Endodermal cell (in vitro differentiated cells): ENCODE results near the gene ARHGAP26. TPM values are rescaled to one million over a fixed set of nuclear protein-coding genes. Genes with fewer than 3 reads are reported as not detected.
A peak's percentile ranks its signal among the peaks of the same experiment; 100 is the strongest.

Experiments
- DNase-seq: peaks from one replicate; pipeline ENCODE4 v3.0.0-alpha.2; 2017
- H3K27ac ChIP-seq: 2 replicates; pipeline ENCODE4 v1.5.1; 2013; ENCODE audit warnings: mild to moderate bottlenecking, low read depth, low read length, moderate library complexity
- H3K27me3 ChIP-seq: 2 replicates; pipeline ENCODE4 v1.6.1; 2013; ENCODE audit warnings: mild to moderate bottlenecking, low read length, moderate library complexity; ENCODE audit not compliant: insufficient read depth, control insufficient read depth, poor library complexity, severe bottlenecking
- H3K36me3 ChIP-seq: 2 replicates; pipeline ENCODE4 v1.7.0; 2013; ENCODE audit warnings: mild to moderate bottlenecking, low read length, moderate library complexity; ENCODE audit not compliant: control insufficient read depth, insufficient read depth
- H3K4me1 ChIP-seq: one replicate; pipeline ENCODE4 v1.7.0; 2013; ENCODE audit warnings: low read length; ENCODE audit not compliant: control insufficient read depth, insufficient read depth
- H3K4me3 ChIP-seq: 2 replicates; pipeline ENCODE4 v1.5.1; 2013; ENCODE audit warnings: mild to moderate bottlenecking, low read length, moderate library complexity
- H3K9ac ChIP-seq: 2 replicates; pipeline ENCODE4 v1.6.1; 2013; ENCODE audit warnings: mild to moderate bottlenecking, low read length, moderate library complexity; ENCODE audit not compliant: poor library complexity, severe bottlenecking; ENCODE audit errors: extremely low read depth
- H3K9me3 ChIP-seq: 2 replicates; pipeline ENCODE4 v1.6.1; 2013; ENCODE audit warnings: mild to moderate bottlenecking, low read length, moderate library complexity; ENCODE audit not compliant: control insufficient read depth
- H3K27ac Mint-ChIP-seq: 2 replicates; pipeline ENCODE4 v1.8.0; 2020; ENCODE audit warnings: mixed read lengths
- H3K27me3 Mint-ChIP-seq: 2 replicates; pipeline ENCODE4 v1.8.0; 2021; ENCODE audit warnings: mild to moderate bottlenecking, mixed read lengths; ENCODE audit not compliant: insufficient read depth
- H3K36me3 Mint-ChIP-seq: 2 replicates; pipeline ENCODE4 v1.8.0; 2020; ENCODE audit warnings: low read depth, mixed read lengths
- H3K4me1 Mint-ChIP-seq: 2 replicates; pipeline ENCODE4 v1.8.0; 2020; ENCODE audit warnings: mixed read lengths
- H3K4me3 Mint-ChIP-seq: 2 replicates; pipeline ENCODE4 v1.8.0; 2020; ENCODE audit warnings: mild to moderate bottlenecking, moderate library complexity, mixed read lengths
- H3K9me3 Mint-ChIP-seq: 2 replicates; pipeline ENCODE4 v1.8.0; 2020; ENCODE audit warnings: mild to moderate bottlenecking, mixed read lengths
- CTCF ChIP-seq: fragments of 200-600 bp; sonication (generic); conservative IDR thresholded peaks from 2 replicates; pipeline ENCODE4 v1.5.0; 2021; ENCODE audit warnings: antibody characterized with exemption, mild to moderate bottlenecking
- WGBS, 2 experiments: methylation state at CpG; one replicate each; pipeline versions ENCODE4 v1.1.5 to v1.1.7; 2013; ENCODE audit warnings: missing lambda C conversion rate in 2 of 2, mixed read lengths in 1 of 2; ENCODE audit not compliant: insufficient coverage in 1 of 2, insufficient read length in 1 of 2; 5-methylcytosine and 5-hydroxymethylcytosine counted together
- total RNA-seq, 2 donors: library from RNA; stranded (reverse); fragmentation: NEBNext Ultra II Directional in 1 of 2; extraction: Animal tissue kit (Norgen Biotek cat#: 25700) in 1 of 2; gene quantifications; 2 replicates in 1 of 2; 3 replicates in 1 of 2; pipeline ENCODE4 v1.2.1, GENCODE V29; 2021

ARHGAP26 gene
- total RNA-seq, 2 donors from 2014 or later = 49.2 to 60.5 TPM

GRCh38 chr5:142823806-142824205, 53.6 kb downstream of the ARHGAP26 start:
- Histone ChIP-seq H3K27me3 (no peaks in the 10 kb centered on the region), H3K27ac (no peak overlapping the region), H3K4me3 (no peak overlapping the region), H3K4me1 (peaks cover 14% of the 10 kb centered on the region), H3K9me3 (no peaks in the 10 kb centered on the region), H3K9ac (no peak overlapping the region), H3K36me3 (no peaks in the 10 kb centered on the region)
- 83 to 94% methylated on average over 3 to 5 of the region's 5 CpGs for WGBS, 2 experiments
- no peak for DNase-seq
- Mint-ChIP-seq H3K27me3 (no peaks in the 10 kb centered on the region), H3K4me1 (peaks cover 66% of the 10 kb centered on the region), H3K27ac (no peak overlapping the region), H3K4me3 (no peak overlapping the region), H3K9me3 (no peaks in the 10 kb centered on the region), H3K36me3 (no peaks in the 10 kb centered on the region)
- TF ChIP-seq CTCF = no peak

- Histone ChIP-seq H3K9me3 (no peaks in the 10 kb centered on the region), H3K9ac (no peak overlapping the region), H3K4me1 (peaks cover 17% of the 10 kb centered on the region), H3K36me3 (no peaks in the 10 kb centered on the region), H3K27ac (no peak overlapping the region), H3K27me3 (no peaks in the 10 kb centered on the region), H3K4me3 (no peak overlapping the region)
- 40 to 85% methylated on average over 1 to 2 of the region's 2 CpGs for WGBS, 2 experiments
- Mint-ChIP-seq H3K27ac (no peak overlapping the region), H3K9me3 (no peaks in the 10 kb centered on the region), H3K4me3 (no peak overlapping the region), H3K36me3 (no peaks in the 10 kb centered on the region), H3K27me3 (no peaks in the 10 kb centered on the region), H3K4me1 (peaks cover 67% of the 10 kb centered on the region)
- DNase-seq = no peak
- no peak for TF ChIP-seq CTCF
Measured at GRCh38 chr5:142824391-142824790, 54.2 kb downstream of the ARHGAP26 start.

GRCh38 chr5:142825378-142826089, 55.4 kb downstream of the ARHGAP26 start:
- no peak for TF ChIP-seq CTCF
- no peaks in the 10 kb centered on the region for H3K36me3 ChIP-seq
- peak; percentile 66 for DNase-seq
- H3K4me1 ChIP-seq = peaks cover 20% of the 10 kb centered on the region
- Mint-ChIP-seq H3K4me3 (no peak overlapping the region), H3K36me3 (no peaks in the 10 kb centered on the region), H3K9me3 (no peaks in the 10 kb centered on the region), H3K27me3 (no peaks in the 10 kb centered on the region), H3K27ac (no peak overlapping the region), H3K4me1 (peaks cover 75% of the 10 kb centered on the region)
- H3K27me3 ChIP-seq = no peaks in the 10 kb centered on the region
- H3K9ac ChIP-seq = no peak overlapping the region
- no peaks in the 10 kb centered on the region for H3K9me3 ChIP-seq
- WGBS, 2 experiments = 84 to 91% methylated on average over 12 to 13 of the region's 13 CpGs
- no peak overlapping the region for H3K4me3 ChIP-seq
- no peak overlapping the region for H3K27ac ChIP-seq
